Measurements from ENCODE around the gene FBXL5.

DNA sequence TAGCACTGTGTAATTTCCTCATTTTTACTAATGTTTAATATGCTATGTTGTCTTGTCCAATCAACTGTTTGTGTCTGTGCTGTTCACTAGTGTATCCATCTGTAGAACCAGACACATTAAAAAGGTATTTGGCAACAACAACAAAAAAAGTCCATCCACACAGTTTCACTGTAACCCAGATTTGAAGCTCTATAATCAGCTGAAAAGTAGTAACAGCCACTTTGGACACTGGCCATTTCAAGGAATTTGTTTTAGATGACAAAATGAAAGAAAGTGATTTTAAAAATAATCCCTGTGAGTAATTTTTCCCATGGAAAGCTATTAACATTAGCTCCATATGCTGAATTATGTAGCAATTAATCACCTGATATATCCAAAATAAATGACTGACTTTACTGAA is 2.2 kb upstream of the FBXL5 start:
- no peak for TF ChIP-seq NR2C2 (CRISPR knock-in tag; IDR thresholded peaks at IDR 0.05)
- no peak for TF ChIP-seq NR2C2 (tag; IDR thresholded peaks at IDR 0.05)
- no peak for TF ChIP-seq ZNF639 (CRISPR knock-in tag; conservative IDR thresholded peaks at IDR 0.05 in 1 of 2, IDR thresholded peaks at IDR 0.05 in 1 of 2)
- TF ChIP-seq FOXJ2 (tag; IDR thresholded peaks at IDR 0.05): no peak
- no peak for TF ChIP-seq SREBF2 (CRISPR knock-in tag; IDR thresholded peaks at IDR 0.05)
